Erythroblast (primary cell): ENCODE data around the gene DAB2.

Experiments
- GATA1 ChIP-seq: IDR thresholded peaks from 2 replicates; pipeline ENCODE4 v1.6.1; 2011; ENCODE audit warnings: low read depth, mild to moderate bottlenecking, control low read depth, low read length, moderate library complexity
- POLR2A ChIP-seq: IDR thresholded peaks from 2 replicates; pipeline ENCODE4 v1.6.1; 2011; ENCODE audit warnings: mild to moderate bottlenecking, low read length

DNA sequence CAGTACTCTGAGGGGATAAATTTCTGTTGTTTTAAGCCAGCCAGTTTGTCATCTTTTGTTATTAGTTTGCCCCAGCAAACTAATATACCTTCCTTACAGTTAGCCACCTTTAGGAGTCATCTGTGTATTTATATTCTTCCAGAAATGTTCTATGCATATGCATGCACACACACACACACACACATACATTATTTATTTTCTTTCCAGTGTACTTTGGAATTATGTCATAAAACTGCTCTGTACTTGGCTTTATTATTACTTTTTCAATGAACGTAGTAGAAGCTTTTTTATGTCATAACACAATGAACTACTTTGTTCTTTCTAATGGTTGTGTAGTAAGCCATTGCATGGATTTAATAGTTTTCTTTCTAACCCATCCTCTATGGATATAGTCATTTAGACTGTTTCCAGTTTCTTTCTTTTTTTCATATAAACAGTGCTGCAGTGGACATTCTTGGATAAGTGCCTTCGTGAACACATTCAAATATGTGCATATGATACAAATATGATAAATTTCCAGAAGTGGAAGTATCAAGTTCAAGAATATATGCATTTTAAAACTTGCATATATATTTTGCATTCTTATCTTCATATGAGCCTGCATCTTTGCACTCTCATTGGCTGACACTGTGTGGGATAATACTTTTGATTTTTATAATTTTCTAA, 26.6 kb upstream of the DAB2 start:
- no peak for TF ChIP-seq POLR2A
- TF ChIP-seq GATA1 = no peak
